ENCODE results near the gene KANK2.

The KANK2 gene

GRCh38 chr19:11234486-11235075 lies 37.2 kb upstream of the KANK2 start:
- TF ChIP-seq, protein P1, sequence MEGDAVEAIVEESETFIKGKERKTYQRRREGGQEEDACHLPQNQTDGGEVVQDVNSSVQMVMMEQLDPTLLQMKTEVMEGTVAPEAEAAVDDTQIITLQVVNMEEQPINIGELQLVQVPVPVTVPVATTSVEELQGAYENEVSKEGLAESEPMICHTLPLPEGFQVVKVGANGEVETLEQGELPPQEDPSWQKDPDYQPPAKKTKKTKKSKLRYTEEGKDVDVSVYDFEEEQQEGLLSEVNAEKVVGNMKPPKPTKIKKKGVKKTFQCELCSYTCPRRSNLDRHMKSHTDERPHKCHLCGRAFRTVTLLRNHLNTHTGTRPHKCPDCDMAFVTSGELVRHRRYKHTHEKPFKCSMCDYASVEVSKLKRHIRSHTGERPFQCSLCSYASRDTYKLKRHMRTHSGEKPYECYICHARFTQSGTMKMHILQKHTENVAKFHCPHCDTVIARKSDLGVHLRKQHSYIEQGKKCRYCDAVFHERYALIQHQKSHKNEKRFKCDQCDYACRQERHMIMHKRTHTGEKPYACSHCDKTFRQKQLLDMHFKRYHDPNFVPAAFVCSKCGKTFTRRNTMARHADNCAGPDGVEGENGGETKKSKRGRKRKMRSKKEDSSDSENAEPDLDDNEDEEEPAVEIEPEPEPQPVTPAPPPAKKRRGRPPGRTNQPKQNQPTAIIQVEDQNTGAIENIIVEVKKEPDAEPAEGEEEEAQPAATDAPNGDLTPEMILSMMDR (IDR thresholded peaks at IDR 0.05; ENCODE audit: poor library complexity, severe bottlenecking) = no peak
- no peak for DNase-seq (ENCODE audit: low spot score)
- Histone ChIP-seq H3K27me3 (ENCODE audit: insufficient read depth, poor library complexity, severe bottlenecking) (no peaks in the 10 kb centered on the region), H3K4me1 (ENCODE audit: insufficient read depth, poor library complexity, severe bottlenecking) (no peaks in the 10 kb centered on the region), H3K4me3 (ENCODE audit: severe bottlenecking) (no peak overlapping the region), H3K36me3 (ENCODE audit: low read depth) (peaks cover 50% of the 10 kb centered on the region), H3K9me3 (ENCODE audit: severe bottlenecking) (peaks cover 3% of the 10 kb centered on the region), H3K27ac (ENCODE audit: poor library complexity, severe bottlenecking) (no peak overlapping the region)
- ATAC-seq (ENCODE audit: low read depth) = no peak

DNA sequence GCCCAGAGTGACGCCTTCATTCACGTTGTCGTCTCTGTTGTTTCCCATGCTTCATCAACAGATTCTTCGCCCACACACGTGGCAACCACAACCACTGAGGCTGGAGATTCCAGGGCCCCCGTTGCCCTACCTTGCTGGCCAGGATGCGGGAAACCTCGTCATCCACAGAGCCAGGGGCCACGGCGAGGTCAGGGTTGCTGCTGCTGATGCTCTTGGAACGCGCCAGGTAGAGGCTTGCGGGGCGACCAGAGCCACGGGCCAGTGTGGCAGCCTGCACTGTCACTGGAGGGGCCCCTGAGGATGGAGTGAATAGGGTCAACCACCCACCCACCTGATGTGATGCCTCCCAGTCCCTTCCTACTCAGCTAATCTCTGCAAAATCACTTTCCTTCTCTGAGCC lies 35.7 kb upstream of the KANK2 start:
- DNase-seq (ENCODE audit: low spot score) (no peak), ATAC-seq (ENCODE audit: low read depth) (no peak)
- H3K36me3 ChIP-seq (ENCODE audit: low read depth) = peaks cover 35% of the 10 kb centered on the region
- H3K27me3 ChIP-seq (ENCODE audit: insufficient read depth, poor library complexity, severe bottlenecking) = no peaks in the 10 kb centered on the region
- TF ChIP-seq, protein P1 (IDR thresholded peaks at IDR 0.05; ENCODE audit: poor library complexity, severe bottlenecking) = no peak
- no peaks in the 10 kb centered on the region for H3K4me1 ChIP-seq (ENCODE audit: insufficient read depth, poor library complexity, severe bottlenecking)
- H3K9me3 ChIP-seq (ENCODE audit: severe bottlenecking) = no peaks in the 10 kb centered on the region
- no peak overlapping the region for H3K27ac ChIP-seq (ENCODE audit: poor library complexity, severe bottlenecking)
- no peak overlapping the region for H3K4me3 ChIP-seq (ENCODE audit: severe bottlenecking)

DNA sequence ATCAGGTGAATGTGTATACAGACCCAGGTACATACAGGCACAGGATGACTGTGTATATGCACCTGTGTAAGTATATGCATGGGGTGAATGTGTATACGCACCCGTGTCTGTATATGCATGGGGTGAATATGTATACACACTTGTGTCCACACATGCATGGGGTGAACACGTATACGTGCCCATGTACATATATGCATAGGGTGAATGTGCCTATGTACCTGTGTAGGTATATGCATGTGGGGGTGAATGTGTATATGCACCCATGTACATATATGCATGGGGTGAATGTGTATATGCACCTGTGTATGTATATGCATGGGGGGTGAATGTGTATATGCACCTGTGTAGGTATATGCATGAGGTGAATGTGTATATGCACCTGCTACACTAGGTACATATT lies 35.2 kb upstream of the KANK2 start:
- TF ChIP-seq, protein P1 (IDR thresholded peaks at IDR 0.05; ENCODE audit: poor library complexity, severe bottlenecking) = no peak
- ATAC-seq (ENCODE audit: low read depth) = no peak; the same call in 2 of the 3 replicates

DNA sequence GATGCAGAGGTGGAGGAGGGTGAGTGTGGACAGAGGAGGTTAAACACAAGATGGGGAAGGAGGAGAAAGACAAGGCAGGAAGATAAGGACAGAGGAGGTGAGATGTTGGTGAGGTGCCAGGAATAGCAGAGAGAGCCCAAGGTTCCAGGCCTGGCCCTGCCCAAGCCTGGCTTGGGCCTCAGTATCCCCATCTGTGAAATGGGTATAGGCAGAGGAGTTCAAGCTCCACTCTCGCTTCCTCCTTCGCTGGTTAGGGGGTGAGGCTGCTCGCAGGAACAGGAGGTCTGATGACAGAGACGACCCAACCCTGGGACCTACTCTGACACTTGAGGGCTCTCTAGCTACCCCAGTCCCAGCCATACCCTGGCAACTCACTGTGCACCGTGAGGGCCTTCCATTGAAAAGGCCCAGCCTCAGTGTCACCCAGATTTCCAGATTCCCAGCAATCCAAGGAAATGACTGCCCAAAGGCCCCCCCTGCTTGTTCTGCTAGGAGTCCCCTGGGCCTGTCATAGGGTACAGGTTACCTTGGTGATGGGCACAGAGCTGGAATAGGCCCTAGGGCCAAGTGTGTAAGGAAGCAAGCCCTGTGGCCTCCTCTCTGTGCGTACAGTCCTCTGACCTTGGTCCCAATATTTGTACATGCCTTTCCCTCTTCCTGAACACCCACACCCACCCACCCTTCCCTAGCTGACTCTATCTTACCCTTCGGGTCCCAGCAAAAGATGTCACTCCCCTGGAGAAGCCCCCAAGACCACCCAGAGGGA lies 33.5 kb upstream of the KANK2 start:
- TF ChIP-seq, protein P1 (IDR thresholded peaks at IDR 0.05; ENCODE audit: poor library complexity, severe bottlenecking) = no peak
- no peak for ATAC-seq (ENCODE audit: low read depth)
- no peaks in the 10 kb centered on the region for H3K27me3 ChIP-seq (ENCODE audit: insufficient read depth, poor library complexity, severe bottlenecking)
- DNase-seq (ENCODE audit: low spot score) = no peak
- H3K36me3 ChIP-seq (ENCODE audit: low read depth) = peaks cover 42% of the 10 kb centered on the region
- H3K4me1 ChIP-seq (ENCODE audit: insufficient read depth, poor library complexity, severe bottlenecking) = no peaks in the 10 kb centered on the region
- no peak overlapping the region for H3K27ac ChIP-seq (ENCODE audit: poor library complexity, severe bottlenecking)
- H3K9me3 ChIP-seq (ENCODE audit: severe bottlenecking) = no peaks in the 10 kb centered on the region
- H3K4me3 ChIP-seq (ENCODE audit: severe bottlenecking) = no peak overlapping the region

More for the DNA sequence above, 35.2 kb upstream of the KANK2 start:
- Histone ChIP-seq H3K4me1 (ENCODE audit: insufficient read depth, poor library complexity, severe bottlenecking) (no peaks in the 10 kb centered on the region), H3K36me3 (ENCODE audit: low read depth) (peaks cover 35% of the 10 kb centered on the region), H3K27ac (ENCODE audit: poor library complexity, severe bottlenecking) (no peak overlapping the region), H3K27me3 (ENCODE audit: insufficient read depth, poor library complexity, severe bottlenecking) (no peaks in the 10 kb centered on the region), H3K9me3 (ENCODE audit: severe bottlenecking) (no peaks in the 10 kb centered on the region), H3K4me3 (ENCODE audit: severe bottlenecking) (no peak overlapping the region)
- DNase-seq (ENCODE audit: low spot score) = no peak
